Measurements from ENCODE around the gene RC3H2. TPM values are rescaled to one million over a fixed set of nuclear protein-coding genes. Genes with fewer than 3 reads are reported as not detected.

Gene RC3H2
- total and polyA plus RNA-seq, 2 of the 8 experiments (the other 6 are each of a cell fraction or from before 2014, with no cell fraction given) = 11.2 to 38.4 TPM

DNA sequence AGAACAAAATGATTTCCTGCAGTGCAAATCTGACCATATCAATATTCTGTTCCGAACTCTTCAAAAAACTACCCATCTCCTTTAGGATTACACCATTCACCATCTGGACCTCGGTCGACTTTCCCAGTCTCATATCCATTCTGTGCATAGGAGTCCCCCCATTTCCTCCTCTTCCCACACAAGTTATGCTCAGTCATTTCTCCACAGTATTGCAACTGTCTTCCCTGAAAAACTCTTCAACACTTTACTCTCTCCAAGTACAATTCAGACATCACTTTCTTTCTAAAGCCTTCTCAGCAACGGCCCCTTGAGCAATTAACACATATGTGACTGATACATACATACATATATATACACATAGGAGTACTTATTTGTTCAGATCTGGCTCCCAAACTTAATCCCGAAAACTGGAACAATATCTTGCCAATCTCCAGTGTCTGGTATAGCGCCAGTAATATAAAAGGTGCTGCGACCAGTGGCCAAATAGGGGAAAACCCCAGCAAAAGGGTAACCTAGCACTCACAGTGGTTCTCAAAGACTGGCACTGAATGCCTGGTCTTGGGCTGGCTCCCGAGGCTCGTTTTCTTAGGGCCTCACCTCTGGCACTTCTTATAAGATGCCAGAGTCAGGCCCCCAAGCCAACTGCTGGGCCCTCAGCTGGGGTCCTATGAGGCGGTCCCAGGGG lies 25.5 kb upstream of the RC3H2 start:
- no peaks in the 10 kb centered on the region for H3K27me3 ChIP-seq (replicated peaks in 1 of 4; ENCODE audit: control insufficient read depth in 3 of 4, extremely low read depth in 1 of 4, insufficient read depth in 3 of 4, low read length in 3 of 4)
- H3K23ac ChIP-seq (ENCODE audit: insufficient read length) = no peak overlapping the region
- no peaks in the 10 kb centered on the region for H3K36me3 ChIP-seq (ENCODE audit: control insufficient read depth in 2 of 4, insufficient read depth in 4 of 4, low read length in 3 of 4)
- POLR2A ChIA-PET (ENCODE audit: partially characterized antibody) = interaction anchor here (0.8 to 5.3 kb wide), 9 partner anchors 9 to 150 kb away, joined by 3 to 79 read pairs (median 7); partner anchors contain the start of genes RABGAP1, RC3H2 and ZBTB6
- no peak overlapping the region for H2AK5ac ChIP-seq (ENCODE audit: low read depth, low read length)
- H3K79me1 ChIP-seq (ENCODE audit: low read depth, low read length) = no peaks in the 10 kb centered on the region
- no peak overlapping the region for H2BK20ac ChIP-seq (ENCODE audit: low read length)
- TF ChIP-seq NANOG (IDR thresholded peaks at IDR 0.05; ENCODE audit: insufficient read depth, low read depth, low read length, poor library complexity, severe bottlenecking) = no peak
- TF ChIP-seq, protein P1, sequence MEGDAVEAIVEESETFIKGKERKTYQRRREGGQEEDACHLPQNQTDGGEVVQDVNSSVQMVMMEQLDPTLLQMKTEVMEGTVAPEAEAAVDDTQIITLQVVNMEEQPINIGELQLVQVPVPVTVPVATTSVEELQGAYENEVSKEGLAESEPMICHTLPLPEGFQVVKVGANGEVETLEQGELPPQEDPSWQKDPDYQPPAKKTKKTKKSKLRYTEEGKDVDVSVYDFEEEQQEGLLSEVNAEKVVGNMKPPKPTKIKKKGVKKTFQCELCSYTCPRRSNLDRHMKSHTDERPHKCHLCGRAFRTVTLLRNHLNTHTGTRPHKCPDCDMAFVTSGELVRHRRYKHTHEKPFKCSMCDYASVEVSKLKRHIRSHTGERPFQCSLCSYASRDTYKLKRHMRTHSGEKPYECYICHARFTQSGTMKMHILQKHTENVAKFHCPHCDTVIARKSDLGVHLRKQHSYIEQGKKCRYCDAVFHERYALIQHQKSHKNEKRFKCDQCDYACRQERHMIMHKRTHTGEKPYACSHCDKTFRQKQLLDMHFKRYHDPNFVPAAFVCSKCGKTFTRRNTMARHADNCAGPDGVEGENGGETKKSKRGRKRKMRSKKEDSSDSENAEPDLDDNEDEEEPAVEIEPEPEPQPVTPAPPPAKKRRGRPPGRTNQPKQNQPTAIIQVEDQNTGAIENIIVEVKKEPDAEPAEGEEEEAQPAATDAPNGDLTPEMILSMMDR (IDR thresholded peaks at IDR 0.05; ENCODE audit: control extremely low read depth in 1 of 3, insufficient read depth in 1 of 3, low read depth in 1 of 3, low read length in 3 of 3) = peak in 1 of 3 experiments; percentile 30; a peak in 1 of 4 replicates
- H3K4me3 ChIP-seq (ENCODE audit: extremely low read depth in 1 of 4, insufficient read depth in 2 of 4, low read depth in 3 of 4, low read length in 4 of 4) = peak overlapping the region; percentile 96 to 100 (median 98)
- peaks cover 0 to 6% (median under 1%) of the 10 kb centered on the region in 4 experiments; a peak in 4 of 7 replicates for H3K4me1 ChIP-seq (replicated peaks in 1 of 4; ENCODE audit: control insufficient read depth in 3 of 4, insufficient read depth in 4 of 4, low read length in 3 of 4)
- FAIRE-seq = no peak
- no peak for DNase-seq (ENCODE audit: low read depth in 1 of 2, low spot score in 2 of 2)
- H3K79me2 ChIP-seq (ENCODE audit: control insufficient read depth in 1 of 2, insufficient read depth in 2 of 2, low read length in 2 of 2) = peaks cover 5 to 81% of the 10 kb centered on the region in 2 experiments
- no peak overlapping the region for H2BK120ac ChIP-seq (replicated peaks; ENCODE audit: low read depth, low read length)
- H3K56ac ChIP-seq (replicated peaks; ENCODE audit: insufficient read length, low read depth, low read length) = peak overlapping the region; percentile 0
- peak overlapping the region; percentile 73 to 98 for H3K4me2 ChIP-seq (ENCODE audit: insufficient read depth in 1 of 2, low read depth in 2 of 2, low read length in 2 of 2)
- no peak overlapping the region for H4K8ac ChIP-seq (ENCODE audit: extremely low read depth, insufficient read depth, low read length)
- H2BK12ac ChIP-seq (ENCODE audit: low read depth, low read length) = no peak overlapping the region
- peaks cover 14% of the 10 kb centered on the region for H3K23me2 ChIP-seq (ENCODE audit: low read depth, low read length)
- H3K27ac ChIP-seq (ENCODE audit: low read depth, low read length) = 0 out of 2 replicates have a peak overlapping the region, but pooled peaks have one; percentile 56
- H3K18ac ChIP-seq (ENCODE audit: extremely low read depth, low read length) = no peak overlapping the region; the same call in 1 of the 2 replicates
- peak overlapping the region; percentile 7 for H4K91ac ChIP-seq (replicated peaks; ENCODE audit: insufficient read length, low read length)
- WGBS, 2 experiments (ENCODE audit: extremely low coverage in 1 of 2, insufficient coverage in 1 of 2, insufficient read length in 1 of 2, insufficient replicate concordance in 2 of 2, low coverage in 1 of 2, low lambda C conversion rate in 2 of 2, missing lambda C conversion rate in 1 of 2) = 38% methylated on average over 10 of the region's 10 CpGs; no CpG with 5 or more reads in 1 of the 2 experiments
- H3K14ac ChIP-seq (ENCODE audit: insufficient read length) = no peak overlapping the region
- peak overlapping the region; percentile 4 for H4K5ac ChIP-seq (ENCODE audit: insufficient read length, low read depth, low read length)
- no peaks in the 10 kb centered on the region for H3K9me3 ChIP-seq (ENCODE audit: insufficient read depth in 2 of 2, low read depth in 1 of 2, low read length in 1 of 2)
- H3K4ac ChIP-seq (replicated peaks; ENCODE audit: insufficient read length, low read depth, low read length) = no peak overlapping the region
- H3K9ac ChIP-seq (replicated peaks in 1 of 4; ENCODE audit: extremely low read depth in 1 of 4, low read depth in 3 of 4, low read length in 3 of 4) = peak overlapping the region; percentile 43 to 63 (median 56)
- H2BK15ac ChIP-seq (ENCODE audit: low read length) = no peak overlapping the region
- H4K20me1 ChIP-seq (replicated peaks in 1 of 2; ENCODE audit: control insufficient read depth in 1 of 2, insufficient read depth in 2 of 2, low read length in 2 of 2) = peaks cover 0 to 2% of the 10 kb centered on the region in 2 experiments
- H2AFZ ChIP-seq (ENCODE audit: low read length) = no peak overlapping the region
- CTCF ChIA-PET (ENCODE audit: partially characterized antibody) = interaction anchor here (0.8 to 1.9 kb wide), 3 partner anchors 9 to 17 kb away, joined by 4 to 6 read pairs (median 5); partner anchors contain the start of gene ZBTB6
- H2BK5ac ChIP-seq (ENCODE audit: low read depth, low read length) = no peak overlapping the region
